ENCODE data around the gene NTN1.
A peak's percentile ranks its signal among the peaks of the same experiment; 100 is the strongest.

NTN1 gene

DNA sequence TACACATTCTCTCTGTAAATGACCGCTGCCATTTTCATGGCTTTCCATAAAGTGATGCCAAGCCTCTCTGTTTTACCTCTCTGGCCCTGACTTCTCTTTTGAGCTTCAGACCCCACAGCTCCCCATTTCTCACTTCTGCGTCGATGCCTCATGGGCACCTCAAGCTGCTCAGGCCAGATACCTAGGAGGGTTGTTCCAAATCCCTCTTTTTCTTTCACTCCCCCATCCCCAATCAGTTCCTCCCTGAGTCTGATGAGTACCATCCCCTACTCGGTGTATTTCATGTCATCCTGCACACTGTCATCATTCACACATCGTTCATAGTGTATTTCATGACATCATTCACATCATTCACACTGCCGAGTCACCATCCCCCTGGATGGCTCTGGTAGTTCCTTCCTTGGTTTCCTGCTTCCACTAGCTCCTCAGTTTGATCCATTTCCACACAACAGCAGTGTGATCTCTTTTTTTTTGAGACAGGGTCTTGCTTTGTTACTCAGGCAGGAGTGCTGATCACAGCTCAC, 43.1 kb downstream of the NTN1 start:
- no peak for DNase-seq (ENCODE audit: low read depth)
- TF ChIP-seq, protein P1, sequence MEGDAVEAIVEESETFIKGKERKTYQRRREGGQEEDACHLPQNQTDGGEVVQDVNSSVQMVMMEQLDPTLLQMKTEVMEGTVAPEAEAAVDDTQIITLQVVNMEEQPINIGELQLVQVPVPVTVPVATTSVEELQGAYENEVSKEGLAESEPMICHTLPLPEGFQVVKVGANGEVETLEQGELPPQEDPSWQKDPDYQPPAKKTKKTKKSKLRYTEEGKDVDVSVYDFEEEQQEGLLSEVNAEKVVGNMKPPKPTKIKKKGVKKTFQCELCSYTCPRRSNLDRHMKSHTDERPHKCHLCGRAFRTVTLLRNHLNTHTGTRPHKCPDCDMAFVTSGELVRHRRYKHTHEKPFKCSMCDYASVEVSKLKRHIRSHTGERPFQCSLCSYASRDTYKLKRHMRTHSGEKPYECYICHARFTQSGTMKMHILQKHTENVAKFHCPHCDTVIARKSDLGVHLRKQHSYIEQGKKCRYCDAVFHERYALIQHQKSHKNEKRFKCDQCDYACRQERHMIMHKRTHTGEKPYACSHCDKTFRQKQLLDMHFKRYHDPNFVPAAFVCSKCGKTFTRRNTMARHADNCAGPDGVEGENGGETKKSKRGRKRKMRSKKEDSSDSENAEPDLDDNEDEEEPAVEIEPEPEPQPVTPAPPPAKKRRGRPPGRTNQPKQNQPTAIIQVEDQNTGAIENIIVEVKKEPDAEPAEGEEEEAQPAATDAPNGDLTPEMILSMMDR (IDR thresholded peaks at IDR 0.05; ENCODE audit: low read length, missing control alignments), result no peak
- H3K4me3 ChIP-seq (replicated peaks; ENCODE audit: low read depth, low read length), result no peak overlapping the region

DNA sequence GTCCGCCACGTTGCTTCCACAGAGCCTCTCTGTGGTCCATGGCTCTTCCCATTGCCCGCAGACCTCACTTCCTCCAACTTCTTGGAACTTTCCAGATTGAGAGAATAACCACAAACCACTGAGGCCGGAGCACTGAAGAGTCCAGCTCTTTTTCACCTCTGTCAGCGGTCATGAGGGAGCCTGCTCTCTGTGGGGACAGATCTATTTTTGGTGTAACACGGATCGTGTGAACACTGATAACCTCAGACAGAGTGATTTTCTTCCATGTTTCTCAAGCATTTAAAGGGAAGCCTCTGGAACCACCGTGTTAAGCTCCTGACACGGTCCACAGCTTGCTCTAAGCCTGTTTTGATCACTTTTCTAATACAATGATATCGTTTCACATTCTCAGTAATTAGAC, 49.7 kb downstream of the NTN1 start:
- DNase-seq (ENCODE audit: low read depth), result no peak
- TF ChIP-seq, protein P1 (IDR thresholded peaks at IDR 0.05; ENCODE audit: low read length, missing control alignments), result no peak
- no peak overlapping the region for H3K4me3 ChIP-seq (replicated peaks; ENCODE audit: low read depth, low read length)

DNA sequence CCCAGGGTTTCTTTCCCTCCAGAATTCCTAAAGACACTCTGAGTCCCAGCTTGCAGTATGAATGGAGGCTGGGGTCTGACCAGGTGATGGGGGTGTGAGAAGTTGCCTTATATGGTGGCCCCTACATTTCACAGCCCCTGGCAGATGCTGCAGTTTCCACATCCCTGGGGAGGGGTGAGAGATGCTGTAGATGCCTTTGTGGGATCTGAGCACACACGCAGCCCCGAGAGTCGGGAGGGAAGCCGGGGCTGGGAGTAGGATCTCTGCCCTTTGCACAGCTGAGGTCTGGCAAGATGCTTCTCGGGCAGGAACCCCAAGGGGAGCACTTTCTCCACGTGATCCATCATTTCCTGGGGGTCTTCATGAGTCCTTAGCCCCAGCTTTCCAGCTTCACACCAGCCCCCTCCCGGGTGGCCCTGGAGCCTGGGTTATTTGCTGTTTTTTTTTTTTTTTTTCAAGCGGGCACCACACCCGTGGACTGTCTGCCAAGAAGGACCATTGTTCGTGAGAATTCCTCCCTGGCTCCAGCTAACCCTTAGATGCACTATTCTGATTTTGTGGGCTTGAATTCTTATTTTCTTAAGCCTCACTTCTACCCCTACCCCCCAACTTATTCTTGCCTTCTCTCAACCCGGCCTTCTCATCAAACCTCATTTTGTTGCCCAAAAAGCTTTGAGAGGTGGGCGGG, 50.6 kb downstream of the NTN1 start:
- TF ChIP-seq, protein P1 (IDR thresholded peaks at IDR 0.05; ENCODE audit: low read length, missing control alignments), result no peak
- no peak for DNase-seq (ENCODE audit: low read depth)

DNA sequence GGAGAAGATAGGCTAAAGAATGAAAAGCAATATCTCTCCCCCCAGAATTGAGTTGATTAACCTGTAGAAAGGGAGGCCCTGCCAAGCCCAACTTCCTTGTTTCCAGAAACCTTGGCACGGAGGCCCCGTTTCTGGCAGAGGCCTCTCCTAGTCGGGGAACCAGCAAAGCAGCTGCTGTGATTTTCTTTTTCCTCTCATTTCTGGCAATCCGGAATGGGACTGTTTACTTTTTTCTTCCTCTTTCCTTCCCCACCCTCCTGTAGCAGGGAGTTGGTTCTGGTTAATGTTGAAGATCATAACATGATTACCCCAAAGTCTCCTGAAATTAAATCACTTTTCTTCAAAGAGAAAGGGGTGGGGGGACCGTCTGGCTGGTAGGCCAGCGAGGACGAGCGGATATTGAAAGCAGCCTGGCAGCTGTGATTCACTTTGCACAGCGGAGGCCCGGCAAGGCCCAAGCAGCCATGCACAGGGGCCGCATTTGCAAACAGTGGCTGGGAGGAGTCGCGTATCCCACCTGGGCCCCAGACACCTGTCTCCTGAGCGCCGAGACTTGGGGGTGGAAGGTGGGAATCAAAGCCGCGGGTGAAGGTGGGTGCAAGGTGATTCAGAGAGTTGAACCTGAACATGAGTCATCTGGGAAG, 51.5 kb downstream of the NTN1 start:
- H3K4me3 ChIP-seq (replicated peaks; ENCODE audit: low read depth, low read length), result no peak overlapping the region

More for the DNA sequence above, 50.6 kb downstream of the NTN1 start:
- no peak overlapping the region for H3K4me3 ChIP-seq (replicated peaks; ENCODE audit: low read depth, low read length)

DNA sequence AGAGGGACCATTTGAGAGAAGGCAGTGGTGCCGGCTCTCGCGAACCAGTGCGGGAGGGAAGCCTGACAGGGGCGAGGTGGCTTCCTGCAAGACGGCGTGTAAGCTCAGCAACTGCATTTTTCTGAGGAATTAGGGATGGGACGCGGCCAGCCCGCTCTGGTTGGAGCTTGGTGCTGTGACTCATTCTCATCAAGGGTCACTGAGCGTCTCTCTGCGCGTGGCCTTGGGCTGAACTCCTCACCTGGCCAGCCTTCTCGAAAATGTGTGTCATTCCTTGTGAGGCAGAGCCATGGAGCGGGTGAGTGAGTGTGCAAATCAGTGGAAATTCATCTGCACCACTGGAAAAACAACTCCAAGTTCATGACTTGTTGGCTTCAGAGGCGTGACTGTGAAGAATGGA, 52.8 kb downstream of the NTN1 start:
- no peak overlapping the region for H3K4me3 ChIP-seq (replicated peaks; ENCODE audit: low read depth, low read length)
- TF ChIP-seq, protein P1 (IDR thresholded peaks at IDR 0.05; ENCODE audit: low read length, missing control alignments), result no peak
- no peak for DNase-seq (ENCODE audit: low read depth)

More for the DNA sequence above, 51.5 kb downstream of the NTN1 start:
- TF ChIP-seq, protein P1 (IDR thresholded peaks at IDR 0.05; ENCODE audit: low read length, missing control alignments), result no peak
- peak; percentile 7 for DNase-seq (ENCODE audit: low read depth)

DNA sequence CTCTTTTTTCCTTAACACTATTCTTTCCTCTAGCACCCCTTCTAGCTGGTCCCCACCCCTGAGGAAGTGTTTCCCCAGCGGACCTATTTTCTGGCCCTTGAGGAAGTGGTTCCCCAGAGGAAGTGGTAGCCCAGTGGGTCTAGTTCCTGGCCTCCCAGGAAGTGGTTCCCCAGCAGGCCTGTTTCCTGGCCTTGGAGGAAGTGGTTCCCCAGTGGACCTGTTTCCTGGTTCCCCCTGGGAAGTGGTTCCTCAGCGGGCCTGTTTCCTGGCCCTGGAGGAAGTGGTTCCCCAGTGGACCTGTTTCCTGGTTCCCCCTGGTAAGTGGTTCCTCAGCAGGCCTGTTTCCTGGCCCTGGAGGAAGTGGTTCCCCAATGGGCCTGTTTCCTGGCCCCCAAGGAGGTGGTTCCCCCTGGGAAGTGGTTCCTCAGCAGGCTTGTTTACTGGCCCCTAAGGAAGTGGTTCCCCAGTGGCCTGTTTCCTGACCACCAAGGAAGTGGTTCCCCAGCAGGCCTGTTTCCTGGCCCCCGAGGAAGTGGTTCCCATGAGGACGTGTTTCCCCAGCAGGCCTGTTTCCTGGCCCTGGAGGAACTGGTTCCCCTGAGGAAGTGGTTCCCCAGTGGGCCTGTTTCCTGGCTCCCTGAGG, 58.3 kb downstream of the NTN1 start:
- DNase-seq (ENCODE audit: low read depth), result no peak
- H3K4me3 ChIP-seq (replicated peaks; ENCODE audit: low read depth, low read length), result no peak overlapping the region
- TF ChIP-seq, protein P1 (IDR thresholded peaks at IDR 0.05; ENCODE audit: low read length, missing control alignments), result no peak

All from fibroblast of pulmonary artery (primary cell).